ENCODE measurements around the gene IL36A. TPM values are rescaled to one million over a fixed set of nuclear protein-coding genes. Genes with fewer than 3 reads are reported as not detected.

Gene IL36A
- total RNA-seq, 1 donor from 2014 or later: not detected

- no peaks in the 10 kb centered on the region for H3K9me3 Mint-ChIP-seq (ENCODE audit: low read depth)
- H3K4me1 Mint-ChIP-seq (ENCODE audit: low read depth): no peaks in the 10 kb centered on the region
- TF ChIP-seq, protein P1, sequence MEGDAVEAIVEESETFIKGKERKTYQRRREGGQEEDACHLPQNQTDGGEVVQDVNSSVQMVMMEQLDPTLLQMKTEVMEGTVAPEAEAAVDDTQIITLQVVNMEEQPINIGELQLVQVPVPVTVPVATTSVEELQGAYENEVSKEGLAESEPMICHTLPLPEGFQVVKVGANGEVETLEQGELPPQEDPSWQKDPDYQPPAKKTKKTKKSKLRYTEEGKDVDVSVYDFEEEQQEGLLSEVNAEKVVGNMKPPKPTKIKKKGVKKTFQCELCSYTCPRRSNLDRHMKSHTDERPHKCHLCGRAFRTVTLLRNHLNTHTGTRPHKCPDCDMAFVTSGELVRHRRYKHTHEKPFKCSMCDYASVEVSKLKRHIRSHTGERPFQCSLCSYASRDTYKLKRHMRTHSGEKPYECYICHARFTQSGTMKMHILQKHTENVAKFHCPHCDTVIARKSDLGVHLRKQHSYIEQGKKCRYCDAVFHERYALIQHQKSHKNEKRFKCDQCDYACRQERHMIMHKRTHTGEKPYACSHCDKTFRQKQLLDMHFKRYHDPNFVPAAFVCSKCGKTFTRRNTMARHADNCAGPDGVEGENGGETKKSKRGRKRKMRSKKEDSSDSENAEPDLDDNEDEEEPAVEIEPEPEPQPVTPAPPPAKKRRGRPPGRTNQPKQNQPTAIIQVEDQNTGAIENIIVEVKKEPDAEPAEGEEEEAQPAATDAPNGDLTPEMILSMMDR (IDR thresholded peaks at IDR 0.05): no peak
- H3K4me3 Mint-ChIP-seq (ENCODE audit: unreplicated experiment): no peak overlapping the region
- no peak overlapping the region for H3K27ac Mint-ChIP-seq (ENCODE audit: unreplicated experiment)
- H3K36me3 Mint-ChIP-seq (ENCODE audit: low read depth): peaks cover 2% of the 10 kb centered on the region
- no peak for DNase-seq (ENCODE audit: low spot score)
- H3K27me3 Mint-ChIP-seq (ENCODE audit: low read depth): peaks cover 21% of the 10 kb centered on the region
These were observed 42.7 kb upstream of the IL36A start for GRCh38 chr2:112962308-112963175.

GRCh38 chr2:112967023-112967422, 38.2 kb upstream of the IL36A start:
- H3K4me1 Mint-ChIP-seq (ENCODE audit: low read depth): no peaks in the 10 kb centered on the region
- H3K27ac Mint-ChIP-seq (ENCODE audit: unreplicated experiment): no peak overlapping the region
- no peak overlapping the region for H3K4me3 Mint-ChIP-seq (ENCODE audit: unreplicated experiment)
- TF ChIP-seq, protein P1 (IDR thresholded peaks at IDR 0.05): no peak
- H3K9me3 Mint-ChIP-seq (ENCODE audit: low read depth): no peaks in the 10 kb centered on the region
- H3K27me3 Mint-ChIP-seq (ENCODE audit: low read depth): peaks cover 42% of the 10 kb centered on the region
- no peak for DNase-seq (ENCODE audit: low spot score)
- peaks cover 2% of the 10 kb centered on the region for H3K36me3 Mint-ChIP-seq (ENCODE audit: low read depth)

DNA sequence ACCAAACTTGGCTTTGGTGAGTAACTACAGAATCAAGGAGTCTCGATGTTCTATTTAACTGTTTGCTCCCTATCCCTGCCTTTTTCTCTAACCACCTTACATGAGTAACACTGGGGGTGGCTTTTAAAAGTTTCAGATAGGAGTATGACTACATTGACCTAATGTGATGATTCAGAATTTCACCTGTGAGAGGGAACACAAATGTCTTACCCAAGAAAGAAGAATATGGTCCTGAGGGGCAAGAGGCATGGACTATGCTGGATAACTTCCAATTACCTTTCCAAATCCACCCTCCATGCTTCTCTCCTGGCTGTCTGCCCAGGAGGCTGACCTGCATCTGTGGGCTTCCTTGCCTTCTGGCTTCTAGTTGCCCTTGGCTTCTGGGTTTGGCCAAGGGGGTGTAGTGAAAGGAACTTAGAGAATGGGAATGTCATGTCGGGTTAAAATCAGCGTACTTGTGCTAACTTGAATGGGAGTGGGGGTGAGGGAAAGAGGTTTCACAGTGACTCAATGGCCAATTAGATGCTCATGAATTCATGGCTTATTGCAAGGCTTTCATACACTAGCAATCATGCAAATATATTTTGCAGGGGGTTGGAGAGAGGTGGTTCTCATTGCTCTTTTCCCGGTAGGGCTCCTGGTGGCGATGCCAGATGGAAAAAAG, 32.7 kb upstream of the IL36A start:
- DNase-seq (ENCODE audit: low spot score): no peak
- Mint-ChIP-seq H3K9me3 (ENCODE audit: low read depth) (no peaks in the 10 kb centered on the region), H3K36me3 (ENCODE audit: low read depth) (no peaks in the 10 kb centered on the region), H3K27ac (ENCODE audit: unreplicated experiment) (no peak overlapping the region), H3K4me1 (ENCODE audit: low read depth) (no peaks in the 10 kb centered on the region), H3K27me3 (ENCODE audit: low read depth) (peaks cover 56% of the 10 kb centered on the region), H3K4me3 (ENCODE audit: unreplicated experiment) (no peak overlapping the region)
- TF ChIP-seq, protein P1 (IDR thresholded peaks at IDR 0.05): no peak

DNA sequence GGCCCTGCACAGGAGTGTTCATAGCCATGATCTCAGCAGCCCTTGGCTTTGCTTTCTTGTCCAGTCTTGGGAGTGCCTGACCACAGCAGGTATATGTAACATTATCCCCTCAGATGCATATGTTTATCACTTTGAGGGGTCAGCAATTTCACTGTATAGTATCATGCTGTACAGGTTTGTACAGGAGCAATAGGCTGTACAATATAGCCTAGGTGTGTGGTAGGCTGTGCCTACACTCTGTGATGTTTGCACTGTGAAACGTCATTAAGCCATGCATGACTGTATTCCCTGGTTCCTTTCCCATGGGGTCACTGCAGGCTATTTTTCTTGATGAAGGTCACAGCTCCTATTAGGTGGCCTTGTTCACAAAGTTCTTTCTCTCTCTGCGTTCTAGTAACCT, 32.1 kb upstream of the IL36A start:
- Mint-ChIP-seq H3K4me3 (ENCODE audit: unreplicated experiment) (no peak overlapping the region), H3K4me1 (ENCODE audit: low read depth) (no peaks in the 10 kb centered on the region), H3K27me3 (ENCODE audit: low read depth) (peaks cover 62% of the 10 kb centered on the region), H3K27ac (ENCODE audit: unreplicated experiment) (no peak overlapping the region), H3K36me3 (ENCODE audit: low read depth) (no peaks in the 10 kb centered on the region), H3K9me3 (ENCODE audit: low read depth) (no peaks in the 10 kb centered on the region)
- DNase-seq (ENCODE audit: low spot score): no peak
- TF ChIP-seq, protein P1 (IDR thresholded peaks at IDR 0.05): no peak

- no peak for DNase-seq (ENCODE audit: low spot score)
- Mint-ChIP-seq H3K4me1 (ENCODE audit: low read depth) (no peaks in the 10 kb centered on the region), H3K4me3 (ENCODE audit: unreplicated experiment) (no peak within 1 kb of the TSS), H3K36me3 (ENCODE audit: low read depth) (no peaks in the 10 kb centered on the region), H3K9me3 (ENCODE audit: low read depth) (no peaks in the 10 kb centered on the region), H3K27me3 (ENCODE audit: low read depth) (peaks cover 49% of the 10 kb centered on the region), H3K27ac (ENCODE audit: unreplicated experiment) (no peak within 1 kb of the TSS)
- TF ChIP-seq, protein P1 (IDR thresholded peaks at IDR 0.05): no peak
These were observed 27.7 kb upstream of the IL36A start, which contains the start of gene IL36G for GRCh38 chr2:112977559-112978056. TSS of gene IL36G (plus strand) at chr2:112978006. CDS start at chr2:112978639, 633 bp downstream.
